ENCODE results near the gene ZMIZ1.

ZMIZ1 gene

DNA sequence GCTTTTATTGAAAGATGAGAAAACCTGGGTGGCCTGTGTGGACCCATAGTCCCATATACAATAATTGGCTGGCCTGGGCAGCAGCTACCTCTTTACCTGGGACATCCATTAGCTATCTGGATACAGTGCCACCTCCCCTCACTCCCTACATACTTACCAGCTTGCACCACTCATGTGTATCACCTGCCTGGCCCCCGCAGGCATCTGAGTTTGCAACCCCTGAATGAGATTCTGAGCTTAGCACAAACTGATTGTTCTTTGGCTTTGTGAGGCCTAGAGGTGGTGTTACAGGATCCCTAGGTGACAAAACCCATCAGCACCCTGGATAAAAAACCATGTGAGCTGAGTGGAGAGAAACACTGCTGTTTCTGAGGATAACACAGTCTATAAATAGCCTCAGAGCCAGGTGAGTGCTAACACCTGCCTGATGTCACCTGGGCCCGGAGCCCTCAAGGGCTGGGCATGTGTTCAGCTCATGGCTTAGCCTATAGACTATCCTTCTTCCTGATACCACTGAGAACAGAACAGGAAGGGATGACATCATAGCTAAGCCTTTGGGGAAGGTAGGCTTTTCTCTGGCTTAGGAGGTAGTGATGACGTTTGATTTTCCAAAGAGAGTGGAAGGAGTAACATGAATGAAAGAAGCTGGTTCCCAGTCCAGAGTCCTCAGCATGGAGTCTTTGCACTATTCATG, 275.9 kb downstream of the ZMIZ1 start:
- DNase-seq (ENCODE audit: low spot score), result no peak

DNA sequence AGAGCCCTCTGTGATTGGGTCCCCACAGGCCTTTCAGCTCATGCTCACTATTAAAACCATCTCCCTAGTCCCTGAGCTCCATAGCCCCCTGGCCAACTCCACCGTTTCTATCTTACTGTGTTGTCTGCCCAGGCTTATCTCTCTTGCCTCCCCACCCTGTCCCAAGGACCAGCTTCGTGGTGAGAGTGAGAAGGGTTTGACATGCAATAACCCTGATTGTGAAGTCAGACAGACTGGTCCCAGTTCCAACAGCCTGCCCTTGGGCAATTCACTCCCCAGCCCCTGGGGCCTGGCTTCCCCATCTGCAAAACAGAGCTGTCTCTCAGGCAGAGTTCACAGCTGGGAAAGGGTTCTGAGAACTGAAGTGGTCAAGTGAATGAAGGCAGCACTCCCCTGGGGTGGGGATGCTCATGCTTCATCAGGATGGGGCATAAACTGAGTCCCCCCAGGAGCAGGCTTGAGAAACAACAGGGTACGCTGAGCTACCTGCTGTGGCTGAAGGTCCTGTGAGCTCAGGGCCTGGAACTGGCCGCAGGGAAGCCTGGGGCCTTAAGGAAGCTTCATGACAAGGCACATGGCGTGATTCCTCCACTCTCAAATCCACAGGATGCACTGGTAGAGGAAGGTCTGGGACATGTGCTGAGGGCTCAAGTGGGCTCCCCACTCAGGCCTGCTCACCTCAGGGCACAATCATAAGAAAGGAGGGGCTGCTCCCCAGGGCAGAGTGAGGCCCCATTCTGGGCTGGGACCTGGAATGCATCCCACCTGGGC, 276.7 kb downstream of the ZMIZ1 start:
- no peak for DNase-seq (ENCODE audit: low spot score)

DNA sequence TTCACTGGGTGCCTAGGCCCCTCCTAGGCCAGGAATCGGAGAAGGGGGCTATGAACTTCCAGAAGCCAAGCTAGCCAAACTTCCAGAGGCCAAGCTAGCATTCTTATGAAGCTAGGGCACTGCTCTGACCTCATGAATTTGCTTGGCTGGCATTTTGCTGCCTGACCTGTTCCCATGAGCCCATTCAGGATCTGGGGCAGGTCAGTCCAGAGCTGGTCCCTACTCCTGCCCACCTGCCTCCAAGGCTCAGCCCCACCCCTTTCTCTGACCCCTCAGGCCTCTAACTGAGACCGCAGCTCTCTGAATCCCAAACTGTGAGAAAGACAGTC, 277.2 kb downstream of the ZMIZ1 start:
- no peak for DNase-seq (ENCODE audit: low spot score)

DNA sequence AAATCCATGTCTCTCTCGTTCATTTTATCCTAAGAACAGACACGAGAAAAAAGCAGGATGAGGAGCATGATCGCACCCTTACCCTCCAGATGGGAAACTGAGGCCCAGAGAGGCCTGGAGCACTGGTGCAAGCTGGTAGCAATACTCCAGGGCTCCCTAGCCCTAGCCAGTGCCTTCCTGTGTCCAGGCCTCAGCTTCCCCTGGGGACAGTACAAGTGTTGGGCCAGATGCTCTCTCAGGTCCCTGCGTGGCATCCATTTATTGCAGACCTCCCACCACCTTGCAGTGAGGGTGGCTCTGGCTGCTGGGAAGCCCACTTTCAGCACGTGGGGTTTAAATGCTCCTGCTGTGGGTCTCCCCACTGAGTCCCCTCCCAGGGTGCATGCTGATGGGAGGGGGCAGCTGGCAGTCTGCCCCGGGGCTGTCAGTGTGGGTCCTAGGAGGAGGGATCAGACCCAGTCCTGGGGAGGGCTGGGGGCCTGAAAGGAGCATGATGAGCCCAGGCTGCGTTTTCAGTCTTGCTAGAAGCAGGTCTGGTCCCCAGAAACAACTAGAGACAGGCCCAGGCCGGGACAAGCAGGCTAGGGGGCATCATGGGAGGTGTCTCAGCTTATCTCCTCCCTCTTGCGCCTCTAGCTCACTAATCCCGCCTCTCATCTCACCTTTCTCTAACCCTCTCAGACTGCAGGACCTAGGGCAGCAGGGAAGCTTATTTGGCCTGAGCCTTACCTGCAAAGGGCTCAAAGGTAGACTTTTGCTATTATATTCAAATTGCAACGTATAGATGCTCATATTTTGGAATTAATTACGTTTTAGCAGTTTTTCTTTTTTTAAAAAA, 277.8 kb downstream of the ZMIZ1 start:
- no peak for DNase-seq (ENCODE audit: low spot score)

DNA sequence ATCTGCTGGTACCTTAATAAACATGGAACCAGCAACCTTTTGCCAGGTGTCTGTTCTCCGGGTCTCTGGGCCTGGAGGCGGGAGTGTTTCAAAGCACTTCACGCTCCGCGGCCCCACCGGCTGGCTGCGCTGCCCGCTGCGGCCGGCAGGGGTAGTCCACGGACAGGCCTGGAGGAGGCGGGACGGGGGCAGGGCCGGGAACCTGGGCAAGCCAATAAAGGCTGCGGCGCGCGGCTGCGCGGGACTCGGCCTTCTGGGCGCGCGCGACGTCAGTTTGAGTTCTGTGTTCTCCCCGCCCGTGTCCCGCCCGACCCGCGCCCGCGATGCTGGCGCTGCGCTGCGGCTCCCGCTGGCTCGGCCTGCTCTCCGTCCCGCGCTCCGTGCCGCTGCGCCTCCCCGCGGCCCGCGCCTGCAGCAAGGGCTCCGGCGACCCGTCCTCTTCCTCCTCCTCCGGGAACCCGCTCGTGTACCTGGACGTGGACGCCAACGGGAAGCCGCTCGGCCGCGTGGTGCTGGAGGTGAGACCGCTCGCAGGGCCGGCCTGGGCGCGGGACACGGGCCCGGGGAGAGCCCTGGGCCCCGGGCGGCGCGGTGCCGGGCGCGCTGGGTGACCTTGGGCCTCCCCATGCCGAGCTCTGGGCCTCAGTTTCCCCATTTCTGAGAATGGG, 278.6 kb downstream of the ZMIZ1 start, which contains the start of gene PPIF:
Gene PPIF, plus strand, starts transcription at position 244 of the 668 bp plus-strand sequence. Its CDS starts 80 bp downstream, at position 324.
- DNase-seq (ENCODE audit: low spot score), result peak; percentile 97

DNA sequence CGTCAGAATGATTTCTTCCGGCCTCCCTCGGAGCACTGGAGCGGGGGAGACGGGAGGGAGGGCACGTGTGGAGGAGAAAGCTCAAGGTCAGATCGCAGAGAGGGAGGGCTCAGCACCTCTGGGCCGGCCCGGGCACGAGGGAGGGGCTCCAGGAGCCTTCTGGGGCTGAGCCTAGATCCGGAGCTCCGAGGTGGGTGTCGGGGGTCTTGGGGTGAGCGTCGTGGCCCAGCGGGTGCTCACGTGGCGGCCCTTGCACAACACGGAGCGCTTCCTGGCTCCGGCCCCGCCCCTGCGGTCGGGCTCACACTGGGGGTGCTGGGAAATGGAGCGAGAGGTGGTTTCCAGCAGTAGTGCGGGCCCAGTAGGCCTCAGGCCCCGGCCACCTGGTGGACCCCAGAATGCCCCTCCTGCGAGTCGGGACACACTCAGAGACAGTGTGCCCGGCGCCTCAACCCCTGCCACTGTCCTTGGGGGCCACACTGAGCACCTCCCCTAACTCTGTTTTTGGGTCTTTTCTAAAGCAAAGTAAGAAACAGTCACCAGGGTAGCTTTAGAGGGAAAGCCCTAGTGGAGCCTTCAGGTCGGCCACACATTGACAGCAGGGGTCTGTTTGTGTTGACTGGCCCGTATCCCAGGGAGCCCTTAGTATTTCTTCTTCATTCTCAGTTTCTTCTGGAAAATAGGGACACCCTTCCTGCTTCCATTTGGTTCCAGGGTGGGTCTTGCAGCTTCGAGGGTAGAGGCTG, 279.3 kb downstream of the ZMIZ1 start:
- peak; percentile 85 for DNase-seq (ENCODE audit: low spot score)

DNA sequence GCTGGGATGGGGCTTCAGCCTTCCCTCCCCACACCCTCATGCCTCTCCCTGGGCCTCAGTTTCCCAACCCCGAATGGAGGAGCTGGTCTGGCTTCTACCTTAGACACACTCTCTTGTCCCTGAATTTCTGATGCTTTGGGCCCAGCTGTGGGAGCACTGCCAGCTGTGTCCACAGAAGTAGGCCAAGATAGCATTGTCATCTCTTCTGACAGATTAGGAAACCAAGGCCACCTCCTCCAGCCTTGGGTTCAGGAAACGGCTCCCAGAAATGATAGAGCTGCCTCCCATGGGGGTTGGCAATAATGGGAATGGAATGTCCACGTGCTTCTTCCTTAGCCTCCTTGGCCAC, 279.8 kb downstream of the ZMIZ1 start:
- DNase-seq (ENCODE audit: low spot score), result no peak

DNA sequence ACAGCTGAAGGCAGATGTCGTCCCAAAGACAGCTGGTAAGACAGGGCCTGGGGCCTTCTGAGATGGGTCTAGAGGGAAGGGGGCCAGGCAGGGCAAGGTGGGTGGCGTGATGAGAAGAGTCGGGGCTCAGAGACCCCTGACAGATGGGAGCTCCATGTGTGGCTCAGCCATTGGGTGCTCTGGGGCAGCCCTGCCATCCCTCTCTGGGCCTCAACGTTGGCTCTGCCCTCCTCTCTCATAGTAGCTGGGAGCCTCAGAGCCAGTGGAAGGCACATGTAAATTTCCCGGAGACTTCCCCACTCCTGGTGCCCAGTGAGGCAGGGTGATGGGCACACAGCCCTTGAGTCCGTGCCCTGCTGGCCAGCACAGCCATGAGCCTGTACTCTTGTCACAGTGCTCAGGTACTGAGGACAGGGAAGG, 280.3 kb downstream of the ZMIZ1 start:
- peak; percentile 3 for DNase-seq (ENCODE audit: low spot score)

DNA sequence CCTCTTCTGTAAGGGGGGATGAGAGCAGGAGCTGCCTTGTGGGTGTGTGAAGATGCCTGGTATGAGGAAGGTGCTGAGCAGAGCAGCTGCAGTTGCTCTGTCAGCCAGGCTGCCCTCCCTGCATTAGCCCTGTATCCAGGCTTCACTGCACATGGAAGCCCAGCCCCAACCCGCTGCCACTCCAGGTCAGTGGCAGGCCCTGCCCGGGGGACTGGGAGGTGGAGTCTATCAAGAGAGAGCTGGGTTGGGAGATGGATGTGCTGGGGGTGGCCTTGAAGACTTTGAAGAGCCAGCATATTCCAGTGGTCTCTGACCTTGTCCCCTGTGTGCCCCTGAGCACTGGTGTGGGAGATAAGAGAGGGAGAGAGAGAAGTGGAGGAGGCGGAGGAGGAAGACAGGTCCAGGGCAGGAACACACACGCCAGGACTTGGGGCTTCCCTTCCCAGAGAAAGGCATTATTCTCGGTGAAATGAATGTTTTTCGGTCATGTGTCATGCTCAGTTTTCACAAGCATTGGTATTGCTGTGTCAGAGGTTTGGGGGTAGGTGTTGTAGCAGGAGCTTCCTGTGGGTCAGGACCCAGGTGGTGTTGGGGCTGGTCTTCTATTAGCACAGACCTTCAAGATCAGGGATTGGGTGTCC, 281.1 kb downstream of the ZMIZ1 start:
- DNase-seq (ENCODE audit: low spot score), result peak; percentile 3

DNA sequence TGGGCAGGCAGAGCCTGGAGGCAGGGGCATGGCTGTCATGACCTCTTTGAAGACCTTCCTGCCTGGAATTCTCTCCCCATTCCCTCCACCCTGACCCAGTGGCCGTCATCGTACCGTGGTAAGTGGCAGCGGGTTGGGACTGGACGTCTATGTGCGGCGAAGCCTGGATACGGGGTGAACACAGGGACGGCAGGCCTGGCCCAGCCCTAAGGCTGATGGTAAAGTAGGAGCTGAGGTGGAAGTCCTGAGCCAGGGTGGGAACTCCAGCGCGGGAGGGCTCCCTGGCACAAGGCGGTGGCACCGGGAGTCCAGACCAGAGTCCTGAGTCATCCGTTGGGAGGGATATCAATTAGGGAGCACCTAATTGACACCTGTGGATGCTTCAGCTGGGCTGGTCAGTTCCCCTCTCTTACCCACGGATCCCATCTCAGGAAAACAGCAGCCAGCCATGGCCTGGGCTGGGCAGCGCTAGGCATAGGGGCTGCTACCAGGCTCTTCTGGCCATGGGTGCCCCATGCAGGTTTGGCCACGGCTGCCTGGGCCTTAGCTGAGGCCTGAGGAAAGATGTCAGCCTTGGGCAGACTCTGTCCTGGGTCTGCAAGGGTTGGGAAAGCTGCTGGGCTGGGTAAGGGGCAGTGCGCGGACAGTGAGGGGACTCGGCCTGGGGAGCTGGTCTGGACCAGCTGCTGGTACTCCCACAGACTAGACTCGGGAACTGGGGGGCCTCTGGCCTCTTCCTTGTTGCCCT, 281.8 kb downstream of the ZMIZ1 start:
- no peak for DNase-seq (ENCODE audit: low spot score)

DNA sequence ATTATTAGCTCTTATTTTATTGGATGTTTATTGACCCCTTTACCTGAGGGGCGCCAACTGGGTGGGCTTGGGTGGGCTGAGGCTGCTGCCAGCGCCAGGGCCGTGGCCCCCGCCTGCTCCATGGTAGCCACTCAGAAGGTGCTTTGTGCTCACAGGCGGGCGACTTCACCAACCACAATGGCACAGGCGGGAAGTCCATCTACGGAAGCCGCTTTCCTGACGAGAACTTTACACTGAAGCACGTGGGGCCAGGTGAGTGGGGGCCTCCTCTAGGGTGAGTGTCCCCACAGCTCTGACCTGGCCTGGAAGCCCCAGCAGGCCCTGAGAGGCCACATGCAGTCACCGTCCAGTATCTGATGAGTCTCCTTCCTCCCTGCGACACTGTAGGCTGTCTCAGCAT, 282.6 kb downstream of the ZMIZ1 start:
- no peak for DNase-seq (ENCODE audit: low spot score)

DNA sequence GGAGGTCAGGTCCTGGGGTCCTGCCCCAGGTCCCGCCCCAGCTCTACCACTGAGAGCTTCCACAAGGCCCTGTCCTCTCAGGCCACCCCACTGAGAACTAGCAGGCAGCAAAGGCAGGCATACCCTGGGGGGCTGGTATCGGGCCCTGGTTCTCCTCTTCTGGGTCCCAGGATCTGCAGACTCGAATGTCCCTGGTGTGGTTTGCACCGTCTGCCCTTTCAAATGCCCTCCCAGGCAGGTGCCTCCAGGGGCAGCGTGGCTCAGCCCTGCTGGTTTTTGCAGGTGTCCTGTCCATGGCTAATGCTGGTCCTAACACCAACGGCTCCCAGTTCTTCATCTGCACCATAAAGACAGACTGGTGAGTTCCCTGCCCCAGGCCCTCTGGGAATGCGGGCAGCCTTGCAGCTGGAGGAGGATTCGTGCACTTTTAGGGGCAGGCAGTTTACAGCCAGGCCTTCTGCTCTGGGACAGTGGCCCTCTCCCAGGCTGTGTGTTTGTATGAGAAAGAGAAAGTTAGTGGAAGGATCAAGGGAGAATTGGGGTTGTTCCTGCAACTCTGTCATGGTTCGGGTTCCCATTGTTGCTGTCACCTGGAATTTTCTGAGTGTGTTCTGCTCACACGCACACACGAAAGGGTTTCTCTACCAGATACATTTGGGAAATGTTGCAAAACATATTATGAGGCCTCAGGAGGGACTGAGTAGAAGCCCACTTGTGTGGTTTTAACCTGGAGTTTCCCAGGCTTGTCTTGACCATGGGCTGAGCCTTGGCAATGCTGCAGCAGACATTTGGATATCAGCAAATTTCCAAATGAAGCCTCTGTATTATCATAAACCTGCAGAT, 283.5 kb downstream of the ZMIZ1 start:
- no peak for DNase-seq (ENCODE audit: low spot score)

DNA sequence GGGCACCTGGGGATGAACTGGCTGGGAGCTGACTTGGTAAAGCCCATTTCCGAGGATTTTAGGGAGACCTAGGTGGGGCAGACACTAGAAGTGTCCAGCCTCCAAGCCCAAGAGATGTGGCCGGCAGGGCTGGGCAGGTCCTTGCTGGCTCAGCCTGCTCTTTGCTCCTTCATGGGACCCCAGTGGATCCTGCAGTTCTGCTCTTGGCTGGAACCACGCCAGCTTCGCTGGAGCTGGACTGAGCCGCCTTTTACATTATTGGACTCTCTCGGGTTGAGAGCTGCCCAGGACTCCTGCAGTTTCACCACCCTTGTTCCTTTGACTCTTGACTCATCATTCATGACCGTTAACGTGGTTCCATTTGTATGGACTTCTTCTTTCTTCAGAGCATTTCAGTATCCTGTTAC, 284.2 kb downstream of the ZMIZ1 start:
- DNase-seq (ENCODE audit: low spot score), result no peak

DNA sequence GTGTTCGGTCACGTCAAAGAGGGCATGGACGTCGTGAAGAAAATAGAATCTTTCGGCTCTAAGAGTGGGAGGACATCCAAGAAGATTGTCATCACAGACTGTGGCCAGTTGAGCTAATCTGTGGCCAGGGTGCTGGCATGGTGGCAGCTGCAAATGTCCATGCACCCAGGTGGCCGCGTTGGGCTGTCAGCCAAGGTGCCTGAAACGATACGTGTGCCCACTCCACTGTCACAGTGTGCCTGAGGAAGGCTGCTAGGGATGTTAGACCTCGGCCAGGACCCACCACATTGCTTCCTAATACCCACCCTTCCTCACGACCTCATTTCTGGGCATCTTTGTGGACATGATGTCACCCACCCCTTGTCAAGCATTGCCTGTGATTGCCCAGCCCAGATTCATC, 285.0 kb downstream of the ZMIZ1 start:
- DNase-seq (ENCODE audit: low spot score), result no peak

DNA sequence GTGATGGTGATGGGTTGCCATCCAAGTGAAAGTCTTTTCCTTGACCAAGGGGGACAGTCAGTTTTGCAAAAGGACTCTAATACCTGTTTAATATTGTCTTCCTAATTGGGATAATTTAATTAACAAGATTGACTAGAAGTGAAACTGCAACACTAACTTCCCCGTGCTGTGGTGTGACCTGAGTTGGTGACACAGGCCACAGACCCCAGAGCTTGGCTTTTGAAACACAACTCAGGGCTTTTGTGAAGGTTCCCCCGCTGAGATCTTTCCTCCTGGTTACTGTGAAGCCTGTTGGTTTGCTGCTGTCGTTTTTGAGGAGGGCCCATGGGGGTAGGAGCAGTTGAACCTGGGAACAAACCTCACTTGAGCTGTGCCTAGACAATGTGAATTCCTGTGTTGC, 285.4 kb downstream of the ZMIZ1 start:
- DNase-seq (ENCODE audit: low spot score), result no peak

DNA sequence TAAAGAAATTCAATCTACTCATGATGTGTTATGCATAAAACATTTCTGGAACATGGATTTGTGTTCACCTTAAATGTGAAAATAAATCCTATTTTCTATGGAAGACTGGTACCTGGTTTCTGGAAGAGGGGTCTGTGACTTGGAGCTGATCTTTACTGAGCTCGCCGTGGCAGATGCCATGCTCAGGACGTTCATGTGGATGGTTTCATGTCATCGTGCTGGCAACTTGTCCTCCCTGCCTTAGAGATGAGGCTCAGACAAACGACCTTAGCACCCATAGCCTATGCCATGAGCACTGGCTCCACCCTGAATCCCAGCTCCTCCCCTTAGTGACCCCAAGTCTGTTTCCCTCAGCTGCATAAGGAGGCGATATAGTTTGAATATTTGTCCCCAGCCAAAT, 285.8 kb downstream of the ZMIZ1 start:
- DNase-seq (ENCODE audit: low spot score), result no peak

DNA sequence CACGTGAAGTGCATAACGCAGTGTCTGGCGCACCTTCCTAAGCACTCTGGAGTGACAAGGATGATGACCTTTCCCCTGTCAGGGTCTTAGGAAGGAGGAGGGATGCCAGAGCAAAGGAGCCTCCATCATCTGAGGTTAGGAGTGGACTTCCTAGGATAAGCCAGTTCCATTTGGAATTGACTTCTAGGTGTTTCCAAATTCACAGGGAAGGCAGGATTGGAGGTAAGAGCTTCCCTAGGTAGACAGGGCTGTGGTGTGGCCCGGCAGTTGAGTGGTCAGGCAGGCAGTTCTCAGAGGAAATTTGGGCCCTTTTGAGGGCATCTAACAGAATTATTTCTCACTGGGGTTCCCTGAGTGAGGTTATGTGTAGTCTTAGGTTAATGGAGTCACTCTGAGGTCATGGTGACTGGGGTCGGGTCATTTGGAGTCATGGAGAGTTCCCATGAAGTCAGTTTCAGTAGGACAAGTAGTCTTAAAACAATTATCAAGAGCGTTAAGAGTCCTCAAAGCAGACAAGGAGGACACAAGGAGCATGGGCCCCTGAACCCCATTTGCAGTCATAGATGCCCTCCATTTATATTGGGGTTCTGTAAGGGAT, 286.8 kb downstream of the ZMIZ1 start:
- no peak for DNase-seq (ENCODE audit: low spot score)

DNA sequence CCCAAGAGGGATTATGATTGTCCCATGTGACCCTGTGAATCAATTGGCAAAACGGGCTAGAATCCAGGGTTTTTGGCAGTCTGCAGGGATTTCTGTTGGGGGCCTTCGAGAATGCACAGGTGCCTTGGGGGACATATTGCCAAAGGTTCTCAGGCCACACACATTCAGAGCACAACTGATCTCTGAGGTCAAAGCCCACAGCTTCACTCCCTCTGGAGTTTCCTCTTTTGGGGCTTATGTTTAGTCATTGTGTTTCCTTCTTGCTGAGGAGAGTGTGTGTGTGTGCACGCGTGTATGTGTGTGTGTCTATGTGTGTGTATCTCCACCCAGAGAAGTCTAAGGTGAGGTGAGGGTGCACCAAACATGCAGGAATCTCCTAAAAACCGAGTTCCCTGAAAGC, 287.3 kb downstream of the ZMIZ1 start:
- DNase-seq (ENCODE audit: low spot score), result no peak

DNA sequence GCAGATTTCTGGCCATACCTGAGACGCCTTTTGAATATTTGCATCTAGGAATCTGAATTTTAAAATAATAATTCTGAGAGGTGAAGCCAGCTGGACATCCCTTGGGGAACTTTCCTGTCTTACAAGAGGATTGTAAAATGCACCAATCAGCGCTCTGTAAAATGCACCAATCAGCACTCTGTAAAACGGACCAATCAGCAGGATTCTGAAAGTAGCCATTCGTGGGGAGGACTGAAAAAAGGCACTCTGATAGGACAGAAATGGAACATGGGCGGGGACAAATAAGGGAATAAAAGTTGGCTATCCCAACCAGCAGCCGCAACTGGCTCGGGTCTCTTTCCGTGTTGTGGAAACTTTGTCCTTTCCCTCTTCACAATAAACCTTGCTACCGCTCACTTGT, 288.4 kb downstream of the ZMIZ1 start:
- no peak for DNase-seq (ENCODE audit: low spot score)

All from AG20443 (cell line).